H9 (cell line): ENCODE results near the gene UBE2E3. TPM values are rescaled to one million over a fixed set of nuclear protein-coding genes. Genes with fewer than 3 reads are reported as not detected.

ENCODE experiments used
- DNase-seq: peaks from one replicate; pipeline ENCODE4 v3.0.0-alpha.2; 2017
- H2AFZ ChIP-seq: one replicate; pipeline ENCODE4 v1.6.1; 2013; ENCODE audit warnings: mild to moderate bottlenecking, low read length, control low read depth, moderate library complexity
- H2AK5ac ChIP-seq: 2 replicates; pipeline ENCODE4 v1.6.1; 2013; ENCODE audit warnings: low read length, control low read depth, mixed read lengths; ENCODE audit not compliant: insufficient read length
- H2BK120ac ChIP-seq: one replicate; pipeline ENCODE4 v1.6.1; 2013; ENCODE audit warnings: low read depth, mild to moderate bottlenecking, low read length, control low read depth, inconsistent platforms; ENCODE audit not compliant: poor library complexity, severe bottlenecking
- H2BK12ac ChIP-seq: 2 replicates; pipeline ENCODE4 v1.6.1; 2013; ENCODE audit warnings: low read length, control low read depth, mixed read lengths, low read depth; ENCODE audit not compliant: insufficient read length
- H2BK15ac ChIP-seq: 2 replicates; pipeline ENCODE4 v1.6.1; 2013; ENCODE audit warnings: low read depth, low read length, control low read depth
- H2BK20ac ChIP-seq: one replicate; pipeline ENCODE4 v1.6.1; 2013; ENCODE audit warnings: low read depth, mild to moderate bottlenecking, low read length, control low read depth, inconsistent platforms; ENCODE audit not compliant: poor library complexity, severe bottlenecking
- H2BK5ac ChIP-seq: 2 replicates; pipeline ENCODE4 v1.6.1; 2013; ENCODE audit warnings: low read length, control low read depth, mixed read lengths; ENCODE audit not compliant: insufficient read length
- H3K14ac ChIP-seq: 2 replicates; pipeline ENCODE4 v1.6.1; 2013; ENCODE audit warnings: low read length, control low read depth; ENCODE audit not compliant: insufficient read depth
- H3K18ac ChIP-seq: 2 replicates; pipeline ENCODE4 v1.6.1; 2013; ENCODE audit warnings: low read depth, mild to moderate bottlenecking, mixed read lengths, low read length, control low read depth; ENCODE audit not compliant: insufficient read length
- H3K23ac ChIP-seq: 2 replicates; pipeline ENCODE4 v1.6.1; 2013; ENCODE audit warnings: low read length, control low read depth, mixed read lengths, low read depth; ENCODE audit not compliant: insufficient read length
- H3K23me2 ChIP-seq: 2 replicates; pipeline ENCODE4 v1.6.1; 2013; ENCODE audit warnings: low read depth, mild to moderate bottlenecking, mixed read lengths, low read length, control low read depth; ENCODE audit not compliant: insufficient read length, poor library complexity, severe bottlenecking
- H3K27ac ChIP-seq: 2 replicates; pipeline ENCODE4 v1.5.1; 2013; ENCODE audit warnings: low read length, control low read depth, mixed read lengths, low read depth; ENCODE audit not compliant: insufficient read length
- H3K27me3 ChIP-seq: 2 replicates; pipeline ENCODE4 v1.6.1; 2013; ENCODE audit warnings: low read length, control low read depth, inconsistent platforms; ENCODE audit not compliant: insufficient read depth
- H3K4ac ChIP-seq: 2 replicates; pipeline ENCODE4 v1.6.1; 2013; ENCODE audit warnings: low read depth, mild to moderate bottlenecking, control low read depth, inconsistent platforms, low read length, moderate library complexity
- H3K4me1 ChIP-seq: 2 replicates; pipeline ENCODE4 v1.6.1; 2013; ENCODE audit warnings: low read length, control low read depth, inconsistent platforms; ENCODE audit not compliant: insufficient read depth
- H3K4me2 ChIP-seq: 2 replicates; pipeline ENCODE4 v1.6.1; 2013; ENCODE audit warnings: low read length, control low read depth, mixed read lengths; ENCODE audit not compliant: insufficient read length, insufficient read depth
- H3K56ac ChIP-seq: 2 replicates; pipeline ENCODE4 v1.6.1; 2013; ENCODE audit warnings: low read depth, mild to moderate bottlenecking, mixed read lengths, low read length, control low read depth; ENCODE audit not compliant: insufficient read length
- H3K79me1 ChIP-seq: 2 replicates; pipeline ENCODE4 v1.6.1; 2013; ENCODE audit warnings: low read depth, mild to moderate bottlenecking, moderate library complexity, low read length, control low read depth, inconsistent platforms; ENCODE audit not compliant: insufficient read depth, poor library complexity, severe bottlenecking
- H3K79me2 ChIP-seq: 2 replicates; pipeline ENCODE4 v1.6.1; 2013; ENCODE audit warnings: low read length, control low read depth, inconsistent platforms; ENCODE audit not compliant: insufficient read depth
- H3K9ac ChIP-seq: 2 replicates; pipeline ENCODE4 v1.6.1; 2013; ENCODE audit warnings: low read length, control low read depth, mixed read lengths; ENCODE audit not compliant: insufficient read length; ENCODE audit errors: extremely low read depth
- H3K9me3 ChIP-seq: one replicate; pipeline ENCODE4 v1.6.1; 2013; ENCODE audit warnings: low read depth, low read length, inconsistent platforms; ENCODE audit not compliant: control insufficient read depth
- H3T11ph ChIP-seq: one replicate; pipeline ENCODE4 v1.6.1; 2013; ENCODE audit warnings: mild to moderate bottlenecking, low read length, control low read depth, inconsistent platforms
- H4K20me1 ChIP-seq: one replicate; pipeline ENCODE4 v1.6.1; 2013; ENCODE audit not compliant: control insufficient read depth, insufficient read length, insufficient read depth
- H4K5ac ChIP-seq: 2 replicates; pipeline ENCODE4 v1.6.1; 2013; ENCODE audit warnings: low read depth, mild to moderate bottlenecking, mixed read lengths, low read length, control low read depth; ENCODE audit not compliant: insufficient read length
- H4K8ac ChIP-seq: replicated peaks from 2 replicates; pipeline ENCODE4 v1.6.1; 2013; ENCODE audit warnings: low read length, control low read depth, mixed read lengths, low read depth; ENCODE audit not compliant: insufficient read length
- H4K91ac ChIP-seq: 2 replicates; pipeline ENCODE4 v1.6.1; 2013; ENCODE audit warnings: low read depth, mild to moderate bottlenecking, moderate library complexity, mixed read lengths, low read length, control low read depth; ENCODE audit not compliant: insufficient read length
- H3K27ac Mint-ChIP-seq, 3 experiments: 2 replicates in 2 of 3; 3 replicates in 1 of 3; pipeline ENCODE4 v1.8.0; 2020 to 2021; ENCODE audit warnings: mixed read lengths in 3 of 3, mild to moderate bottlenecking in 1 of 3, moderate library complexity in 1 of 3
- H3K27me3 Mint-ChIP-seq: 2 replicates; pipeline ENCODE4 v1.8.0; 2021; ENCODE audit warnings: low read depth, mild to moderate bottlenecking, moderate library complexity, mixed read lengths
- H3K36me3 Mint-ChIP-seq, 3 experiments: 2 replicates in 2 of 3; 3 replicates in 1 of 3; pipeline ENCODE4 v1.8.0; 2020 to 2021; ENCODE audit warnings: low read depth in 3 of 3, mixed read lengths in 3 of 3; ENCODE audit not compliant: insufficient read depth in 1 of 3
- H3K4me1 Mint-ChIP-seq, 2 experiments: 2 replicates each; pipeline ENCODE4 v1.8.0; 2020; ENCODE audit warnings: mixed read lengths in 2 of 2
- H3K4me3 Mint-ChIP-seq, 2 experiments: 2 replicates in 1 of 2; 3 replicates in 1 of 2; pipeline ENCODE4 v1.8.0; 2020 to 2021; ENCODE audit warnings: mild to moderate bottlenecking in 2 of 2, mixed read lengths in 2 of 2, moderate library complexity in 1 of 2
- H3K9me3 Mint-ChIP-seq, 2 experiments: 2 replicates in 1 of 2; 3 replicates in 1 of 2; pipeline ENCODE4 v1.8.0; 2020; ENCODE audit warnings: mild to moderate bottlenecking in 2 of 2, mixed read lengths in 2 of 2, moderate library complexity in 1 of 2
- CTCF ChIP-seq: fragments of 200-600 bp; sonication (generic); conservative IDR thresholded peaks from 3 replicates; pipeline ENCODE4 v1.8.0; 2021; ENCODE audit warnings: antibody characterized with exemption, mild to moderate bottlenecking
- WGBS: extraction: QIAGEN DNeasy Blood & Tissue Kit; methylation state at CpG from one replicate; pipeline ENCODE4 v1.1.7; 2013; ENCODE audit warnings: missing lambda C conversion rate, low lambda C conversion rate, mixed read lengths; ENCODE audit not compliant: insufficient read length; ENCODE audit errors: extremely low coverage; 5-methylcytosine and 5-hydroxymethylcytosine counted together
- total RNA-seq: library from RNA; stranded (reverse); gene quantifications from 2 replicates; pipeline ENCODE4 v1.2.1, GENCODE V29; 2021

UBE2E3 gene
- total RNA-seq, 1 experiment from 2014 or later: 89.1 TPM

GRCh38 chr2:181007086-181007837 lies 26.9 kb downstream of the UBE2E3 start:
- no peaks in the 10 kb centered on the region for H3K27me3 Mint-ChIP-seq
- Histone ChIP-seq H2BK15ac (no peak overlapping the region), H3T11ph (no peak overlapping the region), H4K5ac (no peak overlapping the region), H2BK12ac (no peak overlapping the region), H3K4me1 (no peaks in the 10 kb centered on the region), H3K23me2 (no peaks in the 10 kb centered on the region), H3K23ac (no peak overlapping the region), H2AFZ (no peak overlapping the region), H3K9me3 (no peaks in the 10 kb centered on the region), H4K8ac (no peak overlapping the region), H3K4ac (no peak overlapping the region), H3K27me3 (no peaks in the 10 kb centered on the region), H2AK5ac (no peak overlapping the region), H3K56ac (no peak overlapping the region), H3K79me1 (peaks cover 9% of the 10 kb centered on the region), H3K79me2 (peaks cover 4% of the 10 kb centered on the region; the same call in 1 of the 2 replicates), H2BK120ac (no peak overlapping the region), H3K27ac (no peak overlapping the region), H3K18ac (no peak overlapping the region), H4K20me1 (no peaks in the 10 kb centered on the region), H3K4me2 (no peak overlapping the region), H4K91ac (no peak overlapping the region), H2BK5ac (no peak overlapping the region), H2BK20ac (no peak overlapping the region), H3K9ac (no peak overlapping the region), H3K14ac (no peak overlapping the region)
- H3K4me3 Mint-ChIP-seq: no peak overlapping the region
- H3K27ac Mint-ChIP-seq: no peak overlapping the region
- H3K9me3 Mint-ChIP-seq: no peaks in the 10 kb centered on the region
- peaks cover 0 to 5% (median 2%) of the 10 kb centered on the region in 3 experiments; a peak in 4 of 7 replicates for H3K36me3 Mint-ChIP-seq
- DNase-seq: no peak
- H3K4me1 Mint-ChIP-seq: peaks cover 20 to 22% of the 10 kb centered on the region in 2 experiments
- TF ChIP-seq CTCF: no peak
- no CpG with 5 or more reads among the region's 4 CpGs for WGBS
